Neutrophil (primary cell): ENCODE data around the gene CBLB.
"Not testable (repeated sequence)": the region's sequence is repeated elsewhere in the genome, so short reads cannot be mapped to it uniquely, and the experiment has no call there.

Experiments used
- H3K27ac ChIP-seq: fragments of 200-600 bp; sonication (generic); 2 replicates; pipeline ENCODE4 v1.5.1; 2016; ENCODE audit warnings: mild to moderate bottlenecking, moderate library complexity
- H3K27me3 ChIP-seq: fragments of 200-600 bp; sonication (generic); 2 replicates; pipeline ENCODE4 v1.6.0; 2016; ENCODE audit warnings: mild to moderate bottlenecking
- H3K36me3 ChIP-seq: fragments of 200-600 bp; sonication (generic); 2 replicates; pipeline ENCODE4 v1.5.1; 2017
- H3K4me1 ChIP-seq, 2 experiments: fragments of 200-600 bp in 1 of 2; sonication (generic) in 1 of 2; 1 replicate in 1 of 2; 2 replicates in 1 of 2; pipeline versions ENCODE4 v1.5.1 to v1.6.1; 2013 to 2016; ENCODE audit warnings: low read depth in 1 of 2, low read length in 1 of 2, mild to moderate bottlenecking in 1 of 2, moderate library complexity in 1 of 2; ENCODE audit not compliant: control insufficient read depth in 1 of 2, insufficient read depth in 1 of 2
- H3K4me3 ChIP-seq, 2 experiments: fragments of 200-600 bp in 1 of 2; sonication (generic) in 1 of 2; 1 replicate in 1 of 2; 2 replicates in 1 of 2; pipeline ENCODE4 v1.5.1; 2013 to 2016; ENCODE audit warnings: low read depth in 1 of 2, low read length in 1 of 2, mild to moderate bottlenecking in 1 of 2, moderate library complexity in 1 of 2
- H3K9me3 ChIP-seq: fragments of 200-600 bp; sonication (generic); 2 replicates; pipeline ENCODE4 v1.5.1; 2016
- CTCF ChIP-seq: fragments of 200-600 bp; sonication (generic); IDR thresholded peaks from 2 replicates; pipeline ENCODE4 v1.5.1; 2016; ENCODE audit warnings: antibody characterized with exemption

CBLB gene

GRCh38 chr3:105730801-105731354 is 137.9 kb downstream of the CBLB start:
- H3K27ac ChIP-seq, result no peak overlapping the region
- H3K4me3 ChIP-seq, result no peak overlapping the region
- H3K4me1 ChIP-seq, result no peaks in the 10 kb centered on the region
- no peaks in the 10 kb centered on the region for H3K9me3 ChIP-seq
- H3K36me3 ChIP-seq, result no peaks in the 10 kb centered on the region
- no peaks in the 10 kb centered on the region for H3K27me3 ChIP-seq
- no peak for TF ChIP-seq CTCF

- H3K4me3 ChIP-seq, result no peak overlapping the region
- no peaks in the 10 kb centered on the region for H3K27me3 ChIP-seq
- H3K4me1 ChIP-seq, result no peaks in the 10 kb centered on the region
- H3K36me3 ChIP-seq, result no peaks in the 10 kb centered on the region
- no peak for TF ChIP-seq CTCF
- H3K27ac ChIP-seq, result no peak overlapping the region
- H3K9me3 ChIP-seq, result no peaks in the 10 kb centered on the region
Observed at GRCh38 chr3:105729667-105730066, 139.1 kb downstream of the CBLB start.

GRCh38 chr3:105728771-105729312 is 140.0 kb downstream of the CBLB start:
- Histone ChIP-seq H3K4me3 (no peak overlapping the region), H3K27ac (no peak overlapping the region), H3K9me3 (no peaks in the 10 kb centered on the region), H3K27me3 (no peaks in the 10 kb centered on the region), H3K36me3 (no peaks in the 10 kb centered on the region), H3K4me1 (no peaks in the 10 kb centered on the region)
- TF ChIP-seq CTCF, result no peak

GRCh38 chr3:105727036-105727435 is 141.8 kb downstream of the CBLB start:
- not testable (repeated sequence) for H3K4me3 ChIP-seq, H3K9me3 ChIP-seq, H3K27me3 ChIP-seq, H3K36me3 ChIP-seq, H3K27ac ChIP-seq
- H3K4me1 ChIP-seq, result peaks cover 0 to 10% of the 10 kb centered on the region in 2 experiments

GRCh38 chr3:105722943-105723556 is 145.8 kb downstream of the CBLB start:
- H3K9me3 ChIP-seq, result no peaks in the 10 kb centered on the region
- no peak overlapping the region for H3K4me3 ChIP-seq
- peaks cover 0 to 10% of the 10 kb centered on the region in 2 experiments for H3K4me1 ChIP-seq
- no peak for TF ChIP-seq CTCF
- H3K36me3 ChIP-seq, result peaks cover 18% of the 10 kb centered on the region
- no peaks in the 10 kb centered on the region for H3K27me3 ChIP-seq
- H3K27ac ChIP-seq, result peak overlapping the region; percentile 55

- Histone ChIP-seq H3K4me3 (no peak overlapping the region), H3K9me3 (no peaks in the 10 kb centered on the region), H3K27ac (no peak overlapping the region), H3K4me1 (peaks cover 0 to 10% of the 10 kb centered on the region in 2 experiments), H3K27me3 (no peaks in the 10 kb centered on the region), H3K36me3 (peaks cover 18% of the 10 kb centered on the region)
- no peak for TF ChIP-seq CTCF
Observed at GRCh38 chr3:105719791-105720190, 149.0 kb downstream of the CBLB start.
